HT1080 (cell line): ENCODE data around the gene C11orf98. TPM values are rescaled to one million over a fixed set of nuclear protein-coding genes. Genes with fewer than 3 reads are reported as not detected.
A peak's percentile ranks its signal among the peaks of the same experiment; 100 is the strongest.
"Not testable (repeated sequence)": the region's sequence is repeated elsewhere in the genome, so short reads cannot be mapped to it uniquely, and the experiment has no call there.

Source experiments
- DNase-seq: peaks from one replicate; pipeline ENCODE4 v3.0.0-alpha.2; 2015; ENCODE audit warnings: low read depth
- total RNA-seq: library from RNA; depleted of rRNA; stranded (reverse); fragments of >200 nt; shearing (Covaris generic); gene quantifications from 2 replicates; pipeline ENCODE4 v1.2.3, GENCODE V29; 2014

The C11orf98 gene
- total RNA-seq, 1 experiment from 2014 or later: 266 TPM

- DNase-seq: no peak
These were observed 10.7 kb downstream of the C11orf98 start for GRCh38 chr11:62654297-62654696.

GRCh38 chr11:62652161-62653006 is 12.6 kb downstream of the C11orf98 start:
- DNase-seq: no peak

- DNase-seq: not testable (repeated sequence)
These were observed 14.7 kb downstream of the C11orf98 start for GRCh38 chr11:62650283-62650682.

GRCh38 chr11:62649486-62649885 is 15.5 kb downstream of the C11orf98 start:
- DNase-seq: no peak

- DNase-seq: no peak
These were observed 16.0 kb downstream of the C11orf98 start for GRCh38 chr11:62648967-62649364.

GRCh38 chr11:62648185-62648966 is 16.6 kb downstream of the C11orf98 start:
- DNase-seq: no peak

GRCh38 chr11:62647609-62648005 is 17.4 kb downstream of the C11orf98 start:
- DNase-seq: no peak

- DNase-seq: no peak
These were observed 18.0 kb downstream of the C11orf98 start for GRCh38 chr11:62646825-62647608.

GRCh38 chr11:62645946-62646824 is 18.8 kb downstream of the C11orf98 start, which contains the start of gene GANAB:
Gene GANAB, minus strand, starts transcription at chr11:62646613. Its CDS starts 14 bp downstream, at chr11:62646599.
- DNase-seq: peak; percentile 95

- DNase-seq: no peak
These were observed 19.4 kb downstream of the C11orf98 start for GRCh38 chr11:62645671-62645945.

- DNase-seq: no peak
These were observed 20.8 kb downstream of the C11orf98 start for GRCh38 chr11:62644220-62644619.

- DNase-seq: no peak
These were observed 32.5 kb downstream of the C11orf98 start for GRCh38 chr11:62632492-62632891.

GRCh38 chr11:62627713-62628112 is 37.3 kb downstream of the C11orf98 start:
- DNase-seq: no peak

GRCh38 chr11:62622476-62623089 is 42.4 kb downstream of the C11orf98 start:
- no peak for DNase-seq

- DNase-seq: peak; percentile 98
These were observed 43.2 kb downstream of the C11orf98 start, which contains the start of gene B3GAT3 for GRCh38 chr11:62621567-62622470. Gene B3GAT3, minus strand, starts transcription at chr11:62621986. Its CDS starts 39 bp downstream, at chr11:62621947.

GRCh38 chr11:62621027-62621566 is 43.9 kb downstream of the C11orf98 start:
- no peak for DNase-seq

- DNase-seq: not testable (repeated sequence)
These were observed 48.1 kb downstream of the C11orf98 start for GRCh38 chr11:62616957-62617356.

GRCh38 chr11:62615521-62615920 is 49.5 kb downstream of the C11orf98 start:
- no peak for DNase-seq

GRCh38 chr11:62614275-62614674 is 50.7 kb downstream of the C11orf98 start:
- DNase-seq: peak; percentile 34
